Stimulated activated CD4-positive, alpha-beta T cell treated with anti-CD3 and anti-CD28 coated beads, Interleukin-2, amount 100 ng/mL, for 24 hours (primary cell): ENCODE results near the gene BPNT1.
"Not testable (repeated sequence)": the region's sequence is repeated elsewhere in the genome, so short reads cannot be mapped to it uniquely, and the experiment has no call there.

ENCODE experiments used
- DNase-seq, 2 donors: peaks; one replicate each; pipeline ENCODE4 v3.0.0-alpha.2; 2020

BPNT1 gene, protein sequence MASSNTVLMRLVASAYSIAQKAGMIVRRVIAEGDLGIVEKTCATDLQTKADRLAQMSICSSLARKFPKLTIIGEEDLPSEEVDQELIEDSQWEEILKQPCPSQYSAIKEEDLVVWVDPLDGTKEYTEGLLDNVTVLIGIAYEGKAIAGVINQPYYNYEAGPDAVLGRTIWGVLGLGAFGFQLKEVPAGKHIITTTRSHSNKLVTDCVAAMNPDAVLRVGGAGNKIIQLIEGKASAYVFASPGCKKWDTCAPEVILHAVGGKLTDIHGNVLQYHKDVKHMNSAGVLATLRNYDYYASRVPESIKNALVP

DNA sequence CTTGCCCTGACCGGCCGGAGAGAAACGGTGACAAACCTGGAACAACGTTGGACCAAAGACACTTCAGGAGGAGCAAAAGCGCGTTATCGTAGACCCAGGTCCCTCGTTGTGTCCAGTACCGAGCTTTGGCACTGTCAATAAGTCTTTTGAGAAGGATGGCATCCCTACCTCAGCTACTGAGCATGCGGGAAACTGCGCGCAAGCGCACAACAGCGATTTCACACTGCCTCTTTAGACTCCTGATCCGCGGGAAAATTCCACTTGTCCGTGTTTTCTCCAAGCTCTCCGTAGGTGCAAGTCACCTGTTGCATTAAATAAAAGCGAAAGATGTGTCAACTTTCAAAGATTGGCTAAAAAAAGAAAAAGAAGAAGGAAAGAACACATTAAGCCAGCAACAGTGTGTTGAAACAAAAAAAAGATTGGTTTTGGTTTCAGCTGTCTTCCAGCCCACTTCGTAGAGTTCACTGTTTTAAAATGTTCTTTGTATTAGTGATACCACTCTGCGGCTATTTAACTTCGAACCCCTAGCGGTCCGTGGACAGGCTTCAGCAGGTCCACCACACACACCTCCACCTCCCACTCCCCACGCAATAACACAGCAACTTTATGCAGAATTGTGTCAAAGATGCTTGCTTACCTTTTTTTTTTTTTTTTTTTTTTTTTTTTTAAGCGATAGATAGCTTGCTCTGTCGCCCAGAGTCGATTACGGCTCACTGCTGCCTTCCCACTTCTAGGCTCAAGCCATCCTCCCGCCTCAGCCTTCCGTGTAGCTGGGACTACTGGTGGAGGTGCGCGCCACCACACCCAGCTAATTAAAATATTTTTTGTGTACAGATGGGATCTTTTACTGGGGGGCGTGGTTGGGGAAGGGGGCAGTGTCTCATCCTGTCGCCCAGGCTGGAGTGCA, at the start of gene BPNT1:
Gene BPNT1 (minus strand): TSS at position 139 of the 907 bp plus-strand sequence. CDS start 9,942 bp downstream, outside the sequence.
- peak; percentile 99 to 100 for DNase-seq

DNA sequence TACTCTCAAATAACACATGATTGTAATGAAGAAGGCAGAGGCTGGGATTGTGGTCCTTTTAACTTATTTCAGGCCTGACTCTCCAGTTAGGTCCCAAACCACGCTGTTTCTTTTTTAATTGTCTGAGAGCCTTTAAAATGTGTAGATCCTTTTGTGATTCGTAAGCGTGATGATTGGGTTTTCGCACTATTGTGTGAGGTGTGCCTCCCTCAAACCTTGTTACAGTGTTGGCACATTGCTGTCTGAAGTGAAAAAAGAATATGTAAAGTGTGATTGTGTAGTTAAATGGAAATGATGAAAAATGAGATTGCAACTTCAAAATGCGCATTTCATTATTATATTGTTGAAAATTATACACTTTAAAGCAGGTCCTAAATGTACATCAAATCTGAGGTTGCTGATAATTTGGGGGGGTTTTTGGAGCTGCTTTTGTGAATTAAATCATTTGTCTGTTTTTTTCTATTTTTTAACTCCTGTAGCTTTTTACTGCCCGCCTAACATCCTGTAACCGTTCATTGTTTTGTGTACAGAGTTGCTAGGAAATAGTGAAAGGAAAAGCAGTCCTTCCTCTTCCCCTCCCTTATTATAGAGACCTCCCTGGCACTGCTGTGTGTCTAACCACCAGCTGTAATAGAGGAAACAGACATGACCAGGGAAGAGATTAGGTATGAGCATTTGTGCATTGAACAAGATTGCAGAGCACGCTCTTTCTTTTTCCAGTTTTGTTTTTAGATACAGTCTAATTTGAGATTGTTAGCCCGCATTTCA, 47.6 kb upstream of the BPNT1 start:
- no peak for DNase-seq

DNA sequence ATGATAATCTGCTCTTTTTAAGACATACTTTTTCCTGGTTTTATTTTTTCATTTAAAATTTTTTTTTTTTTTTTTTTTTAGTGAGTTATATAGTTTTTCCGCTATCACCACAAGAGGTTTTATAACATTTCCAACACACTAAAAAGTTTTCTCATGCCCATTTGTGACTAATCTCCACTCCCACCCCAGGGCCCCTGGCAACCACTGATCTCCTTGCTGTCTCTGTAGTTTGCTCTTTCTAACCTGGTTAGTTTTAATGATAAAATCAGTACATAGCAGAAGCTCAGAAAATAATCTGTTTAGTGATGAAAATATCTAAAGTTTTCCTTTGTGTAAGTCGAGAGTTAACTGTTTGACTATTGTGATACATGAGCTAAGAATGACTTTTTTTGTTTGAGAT, 46.2 kb upstream of the BPNT1 start:
- peak in 1 of 2 donors; percentile 10 for DNase-seq

DNA sequence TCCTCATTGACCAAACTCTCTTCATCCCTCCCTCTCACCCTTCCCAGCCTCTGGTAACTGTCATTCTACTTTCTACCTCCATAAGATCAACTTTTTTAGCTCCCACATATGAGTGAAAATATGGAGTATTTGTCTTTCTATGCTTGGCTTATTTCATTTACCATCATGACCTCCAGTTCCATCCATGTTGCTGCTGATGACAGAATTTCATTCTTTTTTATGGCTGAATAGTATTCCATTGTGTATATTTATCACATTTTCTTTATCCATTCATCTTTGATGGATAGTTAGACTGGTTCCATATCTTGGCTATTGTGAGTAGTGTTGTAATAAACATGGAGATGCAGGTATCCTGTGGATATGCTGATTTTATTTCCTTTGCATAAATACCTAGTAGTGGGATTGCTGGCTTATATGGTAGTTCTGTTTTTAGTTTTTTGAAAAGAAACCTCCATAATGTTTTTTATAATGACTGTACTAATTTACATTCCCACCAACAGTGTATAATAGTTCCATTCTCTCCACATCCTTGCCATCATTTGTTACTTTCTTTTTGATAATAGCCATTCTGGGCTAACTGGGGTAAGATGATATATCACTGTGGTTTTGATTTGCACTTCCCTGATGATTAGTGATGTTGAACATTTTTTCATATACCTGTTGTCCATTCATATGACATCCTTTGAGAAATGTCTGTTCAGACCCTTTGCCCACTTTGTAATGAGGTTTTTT, 40.1 kb upstream of the BPNT1 start:
- no peak for DNase-seq

DNA sequence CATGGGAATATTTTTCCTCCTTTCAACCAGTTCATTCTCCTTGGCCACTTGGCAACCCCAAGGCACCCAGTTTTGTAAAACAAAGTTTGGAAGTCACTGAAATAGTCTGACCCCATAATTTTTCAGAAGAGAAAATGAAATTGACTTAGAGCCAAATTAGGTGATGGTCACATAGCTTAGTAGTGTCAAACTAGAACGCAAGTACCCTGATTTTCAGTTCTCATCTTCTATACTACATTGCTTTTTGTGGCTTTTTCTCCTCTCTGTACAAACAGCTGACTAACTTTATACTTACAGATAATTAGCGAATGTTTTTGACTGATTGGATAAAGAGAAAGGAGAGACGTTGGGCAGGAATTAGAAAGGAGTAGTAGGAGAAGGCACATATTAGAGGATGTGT, 37.5 kb upstream of the BPNT1 start:
- no peak for DNase-seq

DNA sequence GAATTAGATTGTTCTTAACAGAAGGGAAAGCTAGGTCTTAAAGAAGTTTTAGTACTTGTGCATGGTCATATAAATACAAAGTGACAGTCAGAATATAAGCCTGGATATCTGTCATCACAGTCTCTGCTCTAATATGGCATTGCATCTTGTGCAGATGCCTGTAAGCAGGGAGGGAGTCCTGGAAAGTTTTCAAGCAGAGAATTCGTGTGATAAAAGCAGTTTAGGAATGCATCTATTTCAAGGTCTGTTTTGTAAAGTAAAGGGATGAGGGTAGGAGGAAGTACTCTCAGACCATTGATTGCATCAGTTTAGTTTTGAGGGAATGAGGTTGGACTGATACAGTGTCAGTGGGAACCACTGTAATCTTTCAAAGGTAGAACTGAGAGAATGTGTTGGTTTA, 35.0 kb upstream of the BPNT1 start:
- DNase-seq, result no peak

DNA sequence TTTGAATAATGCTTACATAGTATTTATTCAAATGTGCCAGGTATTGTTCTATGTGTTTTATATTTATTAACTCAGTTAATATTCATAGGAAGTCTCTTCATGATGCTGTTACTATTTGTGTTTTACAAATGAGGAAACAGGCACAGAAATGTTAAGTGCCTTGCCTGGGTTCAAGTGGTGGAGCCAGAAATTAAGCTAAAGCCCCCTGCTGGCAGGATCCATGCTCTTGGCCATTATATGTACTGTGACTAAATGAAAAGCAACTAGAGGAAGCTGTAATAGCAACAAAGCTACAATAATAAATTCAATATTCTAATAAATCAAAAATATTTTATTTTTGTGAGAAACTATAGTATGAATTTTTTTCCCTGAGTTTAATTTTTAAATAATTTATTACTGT, 34.3 kb upstream of the BPNT1 start:
- peak in 1 of 2 donors; percentile 10 for DNase-seq

DNA sequence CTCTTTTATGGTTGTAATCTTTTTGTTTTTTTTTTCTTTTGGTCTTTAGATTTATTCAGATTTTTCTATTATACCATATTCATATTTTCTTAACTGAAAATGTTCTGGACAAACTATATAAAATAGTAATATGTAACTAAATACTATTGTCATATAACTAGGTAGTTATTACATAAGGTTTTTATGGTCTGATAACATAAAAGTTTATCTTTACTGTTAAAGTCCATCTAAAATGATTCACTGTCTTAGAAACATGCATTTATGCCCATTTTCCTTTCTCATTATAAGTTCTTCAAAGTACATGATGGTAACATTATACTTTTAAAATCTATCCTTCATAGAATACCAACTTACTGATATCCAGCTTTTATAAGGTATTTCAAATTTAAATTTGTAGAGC, 33.5 kb upstream of the BPNT1 start:
- no peak for DNase-seq

DNA sequence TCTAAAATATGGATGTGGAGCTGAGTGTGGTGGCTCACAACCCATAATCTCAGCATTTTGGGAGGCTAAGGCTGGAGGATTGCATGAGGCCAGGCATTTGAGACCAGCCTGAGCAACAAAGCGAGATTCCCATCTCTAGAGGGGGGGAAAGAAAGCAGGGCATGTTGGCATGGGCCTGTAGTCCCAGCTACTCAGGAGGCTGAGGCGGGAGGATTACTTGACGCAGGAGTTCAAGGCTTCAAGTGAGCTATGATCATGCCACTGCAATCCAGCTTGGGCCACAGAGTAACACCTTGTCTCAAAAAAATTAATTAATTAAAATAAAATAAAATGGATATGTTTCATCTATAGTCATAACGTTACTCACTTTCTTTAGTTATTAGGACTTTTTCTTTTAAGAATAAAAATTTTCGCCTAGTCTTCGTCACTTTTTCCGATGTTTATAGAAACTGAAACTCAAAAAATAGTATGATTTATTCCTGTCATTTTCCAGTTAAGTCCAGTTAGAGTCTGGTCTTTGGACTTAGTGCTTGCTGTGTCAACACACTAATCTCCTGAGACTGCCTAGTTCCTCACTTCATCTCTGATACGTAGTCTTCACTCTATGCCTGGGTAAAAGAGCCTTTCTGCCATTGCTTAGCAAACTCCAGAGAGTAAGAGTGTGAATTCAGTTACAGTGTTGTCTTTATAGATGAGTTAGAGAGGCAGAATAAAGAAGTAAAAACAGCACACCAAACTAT, 32.4 kb upstream of the BPNT1 start:
- no peak for DNase-seq

DNA sequence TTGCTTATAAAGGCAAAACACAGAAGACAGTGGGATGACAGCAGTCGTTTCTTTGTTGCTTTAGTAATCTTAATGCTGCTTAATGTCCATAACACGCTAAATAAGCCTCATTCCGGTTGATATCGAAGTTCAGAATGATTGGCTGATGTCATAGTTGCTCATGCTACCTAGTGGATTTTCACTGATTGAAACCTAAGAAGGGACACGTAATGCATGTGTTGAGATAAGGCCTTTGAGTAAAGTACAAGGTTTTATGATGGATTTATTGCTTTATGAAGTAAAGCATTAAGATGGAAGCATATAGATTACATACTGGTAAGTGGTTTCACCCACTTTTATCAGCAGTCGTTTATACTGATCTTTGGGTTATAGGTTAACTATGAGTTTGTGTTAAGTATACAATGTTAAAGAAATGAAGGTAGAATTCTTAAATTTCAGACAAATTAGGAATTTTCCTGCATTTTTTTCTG, 29.5 kb upstream of the BPNT1 start:
- no peak for DNase-seq

DNA sequence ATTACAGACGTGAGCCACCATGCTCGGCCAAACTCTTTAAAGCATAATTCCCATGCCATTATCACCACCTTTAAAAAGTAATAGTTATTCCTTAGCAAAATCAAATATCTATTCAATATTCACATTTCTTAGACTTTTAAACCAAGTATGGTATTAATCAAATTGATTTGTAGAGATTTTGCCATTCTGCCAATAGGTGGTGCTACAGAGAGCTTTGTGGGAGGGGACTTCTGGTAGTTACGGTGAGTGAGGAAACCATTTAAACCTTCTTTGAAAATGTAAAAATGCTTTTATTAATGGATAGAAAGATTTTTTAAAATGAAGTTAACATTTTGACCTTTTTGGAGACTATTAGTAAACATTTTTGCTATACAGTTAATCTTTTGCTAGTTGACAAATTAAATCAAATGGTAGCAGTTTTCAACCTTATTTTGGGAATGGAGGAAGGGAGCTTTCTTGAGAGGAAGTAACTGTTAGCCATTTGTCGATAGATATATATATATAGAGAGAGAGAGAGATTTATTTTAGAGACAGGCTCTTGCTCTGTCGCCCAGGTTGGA, 23.6 kb upstream of the BPNT1 start:
- DNase-seq, result peak in 1 of 2 donors; percentile 31

DNA sequence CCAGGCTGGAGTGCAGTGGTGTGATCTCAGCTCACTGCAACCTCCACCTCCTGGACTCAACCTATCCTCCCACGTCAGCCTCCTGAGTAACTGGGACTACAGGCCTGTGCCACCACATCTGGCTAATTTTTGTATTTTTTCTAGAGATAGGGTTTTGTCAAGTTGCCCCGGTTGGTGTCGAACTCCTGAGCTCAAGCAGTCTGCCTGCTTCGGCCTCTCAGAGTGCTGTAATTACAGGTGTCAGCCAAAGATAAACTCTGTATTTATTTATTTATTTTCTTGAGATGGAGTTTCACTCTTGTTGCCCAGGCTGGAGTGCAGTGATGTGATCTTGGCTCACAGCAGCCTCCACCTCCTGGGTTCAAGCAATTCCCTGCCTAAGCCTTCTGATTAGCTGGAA, 23.0 kb upstream of the BPNT1 start:
- not testable (repeated sequence) for DNase-seq

DNA sequence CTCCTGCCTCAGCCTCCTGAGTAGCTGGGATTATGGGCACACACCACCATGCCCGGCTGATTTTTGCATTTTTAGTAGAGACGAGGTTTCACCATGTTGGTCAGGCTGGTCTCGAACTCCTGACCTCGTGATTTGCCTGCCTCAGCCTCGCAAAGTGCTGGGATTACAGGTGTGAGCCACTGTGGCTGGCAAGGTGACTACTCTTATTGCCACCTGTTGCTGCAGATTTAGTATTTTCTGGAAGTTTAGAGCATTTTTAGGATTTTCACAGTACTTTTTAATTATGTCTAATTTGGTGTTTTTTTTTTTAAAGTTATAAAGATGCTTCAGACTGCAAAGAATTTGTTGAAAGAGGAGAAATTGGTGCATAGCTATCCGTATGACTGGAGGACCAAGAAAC, 20.9 kb upstream of the BPNT1 start:
- not testable (repeated sequence) for DNase-seq

DNA sequence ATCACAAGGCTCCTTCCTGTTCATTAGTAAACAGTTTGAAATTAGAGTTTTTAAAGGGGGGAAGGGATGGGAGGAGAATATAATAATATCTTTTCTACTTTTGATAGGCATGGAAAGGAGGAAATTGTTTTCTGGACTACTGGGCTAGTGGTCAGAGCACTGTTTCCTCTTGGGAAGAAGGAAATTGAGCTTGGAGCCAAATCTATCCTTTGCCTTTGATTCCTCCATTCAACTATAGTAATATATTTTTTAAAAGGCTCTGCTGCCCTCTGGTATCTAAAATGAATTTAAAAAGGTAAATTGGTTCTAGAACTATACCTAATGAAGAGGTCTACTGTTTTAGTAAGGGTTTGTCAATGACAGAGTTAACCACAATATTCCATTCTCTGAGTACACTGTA, 10.2 kb upstream of the BPNT1 start:
- DNase-seq, result no peak

DNA sequence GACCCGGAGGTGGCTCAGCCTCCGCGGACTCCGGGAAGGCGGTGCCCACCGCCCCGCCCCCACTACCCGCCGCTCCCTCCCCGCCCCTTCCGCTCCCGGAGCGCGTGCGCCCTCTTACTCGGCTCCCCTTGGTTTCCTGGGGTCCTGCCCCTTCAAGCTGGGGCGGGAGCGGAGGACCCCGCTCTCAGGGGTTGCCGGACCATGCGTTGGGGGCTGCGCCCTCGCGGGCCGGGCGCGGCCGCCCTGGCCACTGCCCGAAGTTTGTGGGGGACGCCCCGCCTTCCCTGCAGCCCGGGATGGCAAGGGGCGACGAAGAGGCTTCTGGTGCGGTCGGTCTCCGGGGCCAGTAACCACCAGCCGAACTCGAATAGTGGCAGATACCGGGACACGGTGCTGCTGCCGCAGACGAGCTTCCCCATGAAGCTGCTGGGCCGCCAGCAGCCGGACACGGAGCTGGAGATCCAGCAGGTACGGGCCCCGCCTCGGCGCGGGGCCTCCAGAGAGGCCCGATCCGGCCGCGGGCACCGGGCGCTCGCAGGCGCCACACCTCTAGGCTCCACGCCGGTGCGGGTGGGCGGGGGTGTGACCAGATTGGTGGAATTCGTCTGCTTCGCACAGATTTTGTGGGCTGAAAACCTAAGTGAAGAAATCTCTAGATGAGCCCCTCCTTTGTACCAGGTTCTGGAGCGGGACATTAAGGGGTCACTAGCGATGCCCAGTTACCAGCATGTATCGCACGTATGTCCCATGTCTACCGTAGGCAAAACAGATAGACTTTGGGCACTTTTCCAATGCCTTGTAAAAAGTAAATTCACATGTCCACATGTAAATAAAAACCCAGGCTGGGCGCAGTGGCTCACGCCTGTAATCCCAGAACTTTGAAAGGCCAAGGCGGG, 4.7 kb upstream of the BPNT1 start, which contains the start of gene IARS2:
Gene IARS2 (plus strand): TSS at position 117 of the 896 bp plus-strand sequence. CDS start 85 bp downstream, at position 202.
- peak; percentile 94 to 95 for DNase-seq

DNA sequence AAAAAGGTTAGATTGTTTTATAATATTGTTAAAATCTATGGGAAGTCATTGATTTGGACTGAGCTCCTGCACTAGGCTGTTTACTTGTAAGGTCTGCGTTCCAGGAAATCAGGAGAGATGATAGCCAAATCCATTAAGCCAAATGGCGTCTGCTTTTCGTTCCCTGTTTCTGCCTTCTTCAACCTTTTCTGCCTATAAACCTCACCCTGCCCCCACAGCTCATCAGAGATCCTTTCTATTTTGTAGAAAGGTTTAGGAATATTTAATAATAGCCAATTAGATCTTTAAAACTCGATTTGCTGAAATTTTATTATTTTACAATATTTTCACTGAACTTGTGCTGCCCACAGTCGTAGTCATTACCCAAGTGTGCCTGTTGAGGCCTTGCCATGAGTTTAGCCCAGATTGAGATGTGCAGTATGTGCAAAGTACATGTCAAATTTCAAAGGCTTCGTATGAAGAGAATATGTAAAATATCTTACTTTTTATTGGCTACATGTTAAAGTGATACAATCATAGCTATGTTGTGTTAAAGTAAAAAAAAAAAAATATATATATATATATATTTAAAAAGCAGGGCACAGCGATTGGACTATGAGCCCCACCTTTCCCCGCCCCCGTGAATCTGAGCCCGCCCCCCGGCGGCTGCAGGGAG, 3.9 kb upstream of the BPNT1 start:
- no peak for DNase-seq

DNA sequence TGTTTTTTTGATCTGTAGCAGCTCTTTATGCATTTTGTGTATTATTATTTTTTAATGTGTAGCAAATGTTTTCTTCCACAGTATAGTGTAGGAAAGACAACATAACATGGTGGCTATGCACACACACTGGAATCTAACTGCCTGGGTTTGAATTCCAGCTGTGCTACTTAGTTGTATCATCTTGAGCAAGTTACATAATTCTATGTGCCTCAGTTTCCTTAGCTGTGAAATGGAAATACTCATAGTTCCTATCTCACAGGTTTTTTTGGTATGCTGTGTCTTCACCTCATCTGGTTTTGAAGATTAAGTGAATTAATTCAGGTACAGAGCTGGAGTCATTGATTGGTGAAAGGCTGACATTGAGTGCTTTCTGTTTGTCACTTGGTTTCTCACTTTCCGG, 3.1 kb upstream of the BPNT1 start:
- no peak for DNase-seq

DNA sequence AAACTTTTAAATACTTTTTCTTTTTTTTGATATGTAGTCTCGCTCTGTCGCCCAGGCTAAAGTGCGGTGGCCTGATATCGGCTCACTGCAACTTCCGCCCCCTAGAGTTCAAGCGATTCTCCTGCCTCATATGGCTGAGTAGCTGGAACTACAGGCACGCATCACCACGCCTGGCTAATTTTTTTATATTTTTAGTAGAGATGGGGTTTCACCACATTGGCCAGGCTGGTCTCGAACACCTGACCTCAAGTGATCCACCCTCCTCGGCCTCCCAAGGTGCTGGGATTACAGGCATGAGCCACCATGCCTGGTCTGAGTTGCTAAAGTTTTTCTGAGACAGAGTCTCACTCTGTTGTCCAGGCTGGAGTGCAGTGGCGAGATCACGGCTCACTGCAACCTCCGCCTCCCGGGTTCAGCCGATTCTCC, 3.3 kb downstream of the BPNT1 start:
- not testable (repeated sequence) for DNase-seq

DNA sequence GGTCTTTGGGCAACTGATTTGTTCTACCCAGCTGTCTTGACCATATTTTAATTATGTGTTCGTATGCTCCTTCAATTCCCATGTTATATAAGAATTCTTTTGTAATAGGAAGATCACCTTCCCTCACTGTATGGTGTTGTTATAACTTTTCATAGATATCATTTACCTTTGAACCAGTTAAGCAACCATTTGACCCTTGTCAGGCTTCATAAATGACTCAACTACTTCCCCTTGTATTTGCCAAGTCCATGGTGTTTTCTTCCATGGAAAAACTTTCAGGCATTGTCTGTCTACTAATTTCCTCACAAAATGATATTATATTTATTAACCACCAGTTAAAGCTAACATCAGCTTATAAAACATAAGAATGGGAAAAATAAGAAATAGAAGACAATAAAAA, 5.1 kb downstream of the BPNT1 start:
- no peak for DNase-seq

DNA sequence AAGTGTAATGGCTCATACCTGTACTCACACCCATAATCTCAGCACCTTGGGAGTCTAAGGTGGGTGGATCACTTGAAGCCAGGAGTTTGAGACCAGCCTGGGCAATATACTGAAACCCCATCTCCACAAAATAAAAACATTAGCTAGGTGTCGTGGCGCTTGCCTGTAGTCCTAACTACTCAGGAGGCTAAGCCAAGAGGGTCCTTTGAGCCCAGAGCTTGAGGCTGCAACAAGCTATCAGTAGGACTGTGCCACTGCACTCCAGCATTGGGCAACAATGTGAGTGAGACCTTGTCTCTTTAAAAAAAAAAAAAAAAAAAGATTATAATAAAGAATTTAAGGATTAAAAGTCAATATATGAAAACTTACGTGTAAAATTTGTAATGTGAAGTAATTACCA, 11.7 kb downstream of the BPNT1 start:
- DNase-seq, result no peak
